Neuronal stem cell (in vitro differentiated cells): ENCODE measurements around the gene XRRA1.

Experiments used
- DNase-seq: peaks from one replicate; pipeline ENCODE4 v3.0.0-alpha.2; 2013; ENCODE audit warnings: low spot score
- H2AFZ ChIP-seq: one replicate; pipeline ENCODE4 v1.6.1; 2013; ENCODE audit warnings: mild to moderate bottlenecking, low read length, inconsistent platforms
- H2AK5ac ChIP-seq: 2 replicates; pipeline ENCODE4 v1.6.1; 2013; ENCODE audit warnings: low read depth, mild to moderate bottlenecking, inconsistent platforms, low read length, moderate library complexity, mixed read lengths
- H2BK120ac ChIP-seq: 2 replicates; pipeline ENCODE4 v1.6.1; 2013; ENCODE audit warnings: low read depth, mild to moderate bottlenecking, inconsistent platforms, low read length, moderate library complexity, mixed read lengths
- H2BK12ac ChIP-seq: one replicate; pipeline ENCODE4 v1.6.1; 2013; ENCODE audit warnings: low read length, inconsistent platforms
- H2BK15ac ChIP-seq: 2 replicates; pipeline ENCODE4 v1.6.1; 2013; ENCODE audit warnings: mild to moderate bottlenecking, low read length, inconsistent platforms, mixed read lengths
- H2BK5ac ChIP-seq: one replicate; pipeline ENCODE4 v1.6.1; 2013; ENCODE audit warnings: inconsistent platforms, mild to moderate bottlenecking, low read length, moderate library complexity
- H3K14ac ChIP-seq: one replicate; pipeline ENCODE4 v1.6.1; 2013; ENCODE audit warnings: low read length, inconsistent platforms
- H3K18ac ChIP-seq: 2 replicates; pipeline ENCODE4 v1.6.1; 2013; ENCODE audit warnings: low read length, inconsistent platforms
- H3K23ac ChIP-seq: 2 replicates; pipeline ENCODE4 v1.6.1; 2013; ENCODE audit warnings: low read depth, mild to moderate bottlenecking, mixed read lengths, low read length, inconsistent platforms; ENCODE audit not compliant: poor library complexity
- H3K27ac ChIP-seq: replicated peaks from 3 replicates; pipeline ENCODE4 v1.5.1; 2013; ENCODE audit warnings: low read length, inconsistent platforms
- H3K27me3 ChIP-seq, 3 experiments: 2 replicates each; pipeline ENCODE4 v1.6.1; 2013; ENCODE audit warnings: low read length in 3 of 3, mild to moderate bottlenecking in 2 of 3, inconsistent platforms in 1 of 3, low read depth in 1 of 3, mixed read lengths in 1 of 3, moderate library complexity in 1 of 3; ENCODE audit not compliant: control insufficient read depth in 3 of 3, insufficient read depth in 3 of 3
- H3K36me3 ChIP-seq, 2 donors: replicated peaks in 1 of 2; 2 replicates each; pipeline ENCODE4 v1.6.1; 2013; ENCODE audit warnings: low read length in 2 of 2; ENCODE audit not compliant: control insufficient read depth in 2 of 2, insufficient read depth in 2 of 2
- H3K4ac ChIP-seq: 2 replicates; pipeline ENCODE4 v1.6.1; 2013; ENCODE audit warnings: inconsistent platforms, mild to moderate bottlenecking, low read length, moderate library complexity
- H3K4me1 ChIP-seq, 2 donors: 1 replicate in 1 of 2; 2 replicates in 1 of 2; pipeline ENCODE4 v1.6.1; 2013; ENCODE audit warnings: low read length in 2 of 2, low read depth in 1 of 2; ENCODE audit not compliant: control insufficient read depth in 2 of 2, insufficient read depth in 1 of 2
- H3K4me2 ChIP-seq: one replicate; pipeline ENCODE4 v1.6.1; 2013; ENCODE audit warnings: mild to moderate bottlenecking, low read length, inconsistent platforms; ENCODE audit not compliant: insufficient read depth, poor library complexity, severe bottlenecking
- H3K4me3 ChIP-seq, 2 donors: 2 replicates each; pipeline ENCODE4 v1.5.1; 2013; ENCODE audit warnings: low read length in 2 of 2, mild to moderate bottlenecking in 2 of 2, inconsistent platforms in 1 of 2, moderate library complexity in 1 of 2
- H3K79me1 ChIP-seq: one replicate; pipeline ENCODE4 v1.6.1; 2013; ENCODE audit warnings: low read depth, mild to moderate bottlenecking, inconsistent platforms, low read length, moderate library complexity
- H3K9ac ChIP-seq: one replicate; pipeline ENCODE4 v1.6.1; 2013; ENCODE audit warnings: mild to moderate bottlenecking, low read depth, low read length, inconsistent platforms; ENCODE audit not compliant: poor library complexity
- H3K9me3 ChIP-seq, 2 donors: replicated peaks in 1 of 2; 2 replicates each; pipeline versions ENCODE3 to v1.6.1; 2013; ENCODE audit warnings: low read length in 2 of 2, mild to moderate bottlenecking in 2 of 2, inconsistent platforms in 1 of 2, low read depth in 1 of 2, mixed read lengths in 1 of 2, moderate library complexity in 1 of 2; ENCODE audit not compliant: control insufficient read depth in 2 of 2, insufficient read depth in 1 of 2
- H4K8ac ChIP-seq: one replicate; pipeline ENCODE4 v1.6.1; 2013; ENCODE audit warnings: low read depth, mild to moderate bottlenecking, inconsistent platforms, low read length, moderate library complexity
- H4K91ac ChIP-seq: one replicate; pipeline ENCODE4 v1.6.1; 2013; ENCODE audit warnings: low read length, low read depth, mild to moderate bottlenecking, inconsistent platforms; ENCODE audit not compliant: poor library complexity
- WGBS, 2 donors: extraction: QIAGEN DNeasy Blood & Tissue Kit; methylation state at CpG; one replicate each; pipeline ENCODE4 v1.1.7; 2013; ENCODE audit warnings: missing lambda C conversion rate in 2 of 2, mixed read lengths in 1 of 2; ENCODE audit not compliant: insufficient read length in 2 of 2, insufficient replicate concordance in 1 of 2; ENCODE audit errors: extremely low coverage in 2 of 2; 5-methylcytosine and 5-hydroxymethylcytosine counted together

The XRRA1 gene

GRCh38 chr11:74818283-74818946 is 130.5 kb downstream of the XRRA1 start:
- no peak overlapping the region for H2BK120ac ChIP-seq
- H2AFZ ChIP-seq = no peak overlapping the region
- H3K27ac ChIP-seq = no peak overlapping the region

GRCh38 chr11:74816664-74817063 is 132.2 kb downstream of the XRRA1 start:
- Histone ChIP-seq H2AFZ (no peak overlapping the region), H3K14ac (no peak overlapping the region), H3K4me2 (no peak overlapping the region), H2BK12ac (no peak overlapping the region), H4K8ac (no peak overlapping the region), H3K4me3 (no peak overlapping the region), H3K18ac (no peak overlapping the region), H3K9me3 (no peaks in the 10 kb centered on the region), H2BK15ac (no peak overlapping the region), H3K4me1 (peaks cover 0 to 2% of the 10 kb centered on the region in 2 donors), H3K4ac (no peak overlapping the region), H2AK5ac (no peak overlapping the region), H2BK5ac (no peak overlapping the region), H2BK120ac (no peak overlapping the region), H3K9ac (no peak overlapping the region), H4K91ac (no peak overlapping the region), H3K79me1 (no peaks in the 10 kb centered on the region), H3K27me3 (no peaks in the 10 kb centered on the region), H3K23ac (no peak overlapping the region), H3K27ac (no peak overlapping the region), H3K36me3 (peaks cover 2 to 69% of the 10 kb centered on the region in 2 donors)
- DNase-seq = no peak
- 100% methylated on average over 1 of the region's 2 CpGs; no CpG with 5 or more reads in 1 of the 2 donors for WGBS, 2 donors

More at GRCh38 chr11:74818283-74818946, 130.5 kb downstream of the XRRA1 start:
- Histone ChIP-seq H4K8ac (no peak overlapping the region), H3K27me3 (no peaks in the 10 kb centered on the region), H3K9ac (no peak overlapping the region), H2BK12ac (no peak overlapping the region), H2BK5ac (no peak overlapping the region), H3K4me3 (no peak overlapping the region), H3K14ac (no peak overlapping the region), H4K91ac (no peak overlapping the region), H3K4me2 (no peak overlapping the region), H2AK5ac (no peak overlapping the region), H3K23ac (no peak overlapping the region), H3K79me1 (no peaks in the 10 kb centered on the region), H3K36me3 (peaks cover 5 to 73% of the 10 kb centered on the region in 2 donors), H3K9me3 (peaks cover 7% of the 10 kb centered on the region in 2 donors), H3K4me1 (peaks cover 0 to 2% of the 10 kb centered on the region in 2 donors), H3K18ac (no peak overlapping the region), H3K4ac (no peak overlapping the region), H2BK15ac (no peak overlapping the region)
- no CpG with 5 or more reads among the region's 3 CpGs for WGBS, 2 donors
- DNase-seq = no peak

DNA sequence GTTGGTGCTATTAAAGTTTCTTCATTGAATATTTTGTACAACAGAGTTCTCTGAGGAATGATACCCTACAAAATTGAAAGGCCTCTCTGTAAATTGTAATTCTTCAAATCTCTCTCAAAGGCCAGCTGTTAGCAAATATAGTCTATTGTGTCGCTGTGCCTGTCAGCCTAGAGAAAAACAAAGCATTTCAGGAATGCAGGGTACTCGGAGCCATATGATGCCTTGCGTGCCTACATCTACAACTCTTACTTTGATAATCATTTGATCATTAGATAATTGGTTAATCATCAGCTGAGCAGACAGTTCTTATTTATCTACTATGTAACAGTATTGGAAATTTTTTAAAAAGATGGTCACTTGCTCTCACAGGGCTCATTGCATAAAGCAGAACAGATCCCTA is 132.9 kb downstream of the XRRA1 start:
- no peaks in the 10 kb centered on the region for H3K9me3 ChIP-seq
- no peak overlapping the region for H2AFZ ChIP-seq
- no CpG with 5 or more reads among the region's 3 CpGs for WGBS, 2 donors
- no peak overlapping the region for H3K23ac ChIP-seq
- no peaks in the 10 kb centered on the region for H3K79me1 ChIP-seq
- no peak overlapping the region for H4K91ac ChIP-seq
- H2BK120ac ChIP-seq = no peak overlapping the region
- no peak overlapping the region for H3K9ac ChIP-seq
- H3K14ac ChIP-seq = no peak overlapping the region
- peaks cover 2 to 67% of the 10 kb centered on the region in 2 donors for H3K36me3 ChIP-seq
- no peak overlapping the region for H2BK12ac ChIP-seq
- H3K4me1 ChIP-seq = peaks cover 0 to 2% of the 10 kb centered on the region in 2 donors
- no peak overlapping the region for H2BK15ac ChIP-seq
- no peak overlapping the region for H4K8ac ChIP-seq
- H2BK5ac ChIP-seq = no peak overlapping the region
- H3K27me3 ChIP-seq = no peaks in the 10 kb centered on the region
- H2AK5ac ChIP-seq = no peak overlapping the region
- no peak overlapping the region for H3K4me2 ChIP-seq
- peak; percentile 3 for DNase-seq
- no peak overlapping the region for H3K18ac ChIP-seq
- no peak overlapping the region for H3K27ac ChIP-seq
- no peak overlapping the region for H3K4me3 ChIP-seq
- H3K4ac ChIP-seq = no peak overlapping the region

DNA sequence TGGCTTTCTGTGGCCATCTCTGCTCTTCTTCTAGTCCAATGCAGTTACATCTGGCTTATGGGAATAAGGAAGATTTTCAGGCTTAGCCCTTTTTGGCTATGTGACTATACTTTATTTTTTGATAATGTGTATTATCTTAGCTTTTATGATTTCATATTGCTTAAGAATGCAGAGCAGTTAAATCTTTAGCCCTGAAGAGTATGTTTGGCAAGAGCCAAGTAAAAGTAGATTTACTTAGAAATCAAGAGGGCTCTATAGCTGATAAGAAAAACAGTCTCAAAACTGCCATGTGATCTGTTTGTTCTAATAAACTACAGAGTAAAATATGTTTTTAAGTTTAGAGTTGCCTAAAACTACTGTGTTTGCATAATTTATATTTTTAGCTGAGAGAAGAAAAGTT is 139.1 kb downstream of the XRRA1 start:
- Histone ChIP-seq H4K91ac (no peak overlapping the region), H3K27ac (no peak overlapping the region), H3K36me3 (peaks cover 0 to 31% of the 10 kb centered on the region in 2 donors), H3K9me3 (no peaks in the 10 kb centered on the region), H3K27me3 (no peaks in the 10 kb centered on the region), H3K4me2 (no peak overlapping the region), H2BK12ac (no peak overlapping the region), H3K14ac (no peak overlapping the region), H3K4ac (no peak overlapping the region), H3K23ac (no peak overlapping the region), H3K4me1 (no peaks in the 10 kb centered on the region), H4K8ac (no peak overlapping the region), H3K79me1 (no peaks in the 10 kb centered on the region), H3K4me3 (no peak overlapping the region), H2BK5ac (no peak overlapping the region), H3K9ac (no peak overlapping the region), H2BK15ac (no peak overlapping the region), H2BK120ac (no peak overlapping the region), H2AFZ (no peak overlapping the region), H2AK5ac (no peak overlapping the region), H3K18ac (no peak overlapping the region)
- DNase-seq = no peak
